HL-60 (cell line): ENCODE data around the gene FCN2.

Source experiments
- DNase-seq, 2 experiments: peaks; one replicate each; pipeline ENCODE4 v3.0.0-alpha.2; 2010 to 2020; ENCODE audit warnings: low read depth in 1 of 2, low spot score in 1 of 2
- H3K27ac ChIP-seq: fragments of 250-450 bp; sonication (Bioruptor Pico); replicated peaks from 2 replicates; pipeline ENCODE4 v1.5.1; 2020; ENCODE audit warnings: mild to moderate bottlenecking, moderate library complexity
- H3K27me3 ChIP-seq: fragments of 250-450 bp; sonication (Bioruptor Pico); 2 replicates; pipeline ENCODE4 v1.5.1; 2021; ENCODE audit warnings: mild to moderate bottlenecking, moderate library complexity; ENCODE audit not compliant: insufficient read depth, poor library complexity, severe bottlenecking
- H3K4me3 ChIP-seq: replicated peaks from 2 replicates; pipeline ENCODE4 v1.5.1; 2011; ENCODE audit warnings: mild to moderate bottlenecking, control low read depth, low read length; ENCODE audit not compliant: insufficient read depth
- CTCF ChIP-seq: IDR thresholded peaks from one replicate; pipeline ENCODE4 v1.5.1; 2011; ENCODE audit warnings: low read length, control low read depth, inconsistent platforms; ENCODE audit not compliant: insufficient read depth
- GABPA ChIP-seq: IDR thresholded peaks from 2 replicates; pipeline ENCODE4 v1.6.1; 2012; ENCODE audit warnings: low read depth
- POLR2AphosphoS5 ChIP-seq: IDR thresholded peaks from 2 replicates; pipeline ENCODE4 v1.6.1; 2012; ENCODE audit warnings: low read depth
- REST ChIP-seq: IDR thresholded peaks from 2 replicates; pipeline ENCODE4 v1.6.1; 2012; ENCODE audit warnings: low read depth; ENCODE audit not compliant: insufficient replicate concordance
- SPI1 ChIP-seq: IDR thresholded peaks from 2 replicates; pipeline ENCODE4 v1.6.1; 2012; ENCODE audit warnings: low read depth, mild to moderate bottlenecking, borderline replicate concordance

Gene FCN2

GRCh38 chr9:134899818-134900217 is 19.2 kb downstream of the FCN2 start:
- Histone ChIP-seq H3K27ac (no peak overlapping the region), H3K27me3 (no peaks in the 10 kb centered on the region), H3K4me3 (no peak overlapping the region)
- DNase-seq = no peak
- TF ChIP-seq POLR2AphosphoS5 (no peak), SPI1 (no peak), REST (no peak), GABPA (no peak), CTCF (no peak)

- H3K27me3 ChIP-seq = no peaks in the 10 kb centered on the region
- DNase-seq = no peak
- H3K27ac ChIP-seq = no peak overlapping the region
- no peak overlapping the region for H3K4me3 ChIP-seq
- TF ChIP-seq CTCF (no peak), SPI1 (no peak), POLR2AphosphoS5 (no peak), GABPA (no peak), REST (no peak)
Measured at GRCh38 chr9:134902936-134903335, 22.3 kb downstream of the FCN2 start.

GRCh38 chr9:134908524-134909309 is 28.1 kb downstream of the FCN2 start:
- Histone ChIP-seq H3K27ac (no peak overlapping the region), H3K27me3 (no peaks in the 10 kb centered on the region), H3K4me3 (no peak overlapping the region)
- no peak for DNase-seq
- TF ChIP-seq CTCF (no peak), GABPA (no peak), SPI1 (no peak), POLR2AphosphoS5 (no peak), REST (no peak)
